T1000 (cell line): ENCODE measurements around the gene MORC1.

Source experiments
- DNase-seq: peaks from one replicate; lab custom pipeline; 2025; ENCODE audit warnings: mixed read lengths; lab: John Stamatoyannopoulos, UW

Gene MORC1

GRCh38 chr3:109025896-109026295 is 92.0 kb downstream of the MORC1 start:
- no peak for DNase-seq

- no peak for DNase-seq
Observed at GRCh38 chr3:109023656-109024254, 94.2 kb downstream of the MORC1 start.

GRCh38 chr3:109023167-109023566 is 94.8 kb downstream of the MORC1 start:
- DNase-seq: no peak

- no peak for DNase-seq
Observed at GRCh38 chr3:109021556-109021955, 96.4 kb downstream of the MORC1 start.

GRCh38 chr3:109018828-109019227 is 99.1 kb downstream of the MORC1 start:
- DNase-seq: no peak

GRCh38 chr3:109005443-109005842 is 112.5 kb downstream of the MORC1 start:
- DNase-seq: no peak

- DNase-seq: no peak
Observed at GRCh38 chr3:108998436-108998835, 119.5 kb downstream of the MORC1 start.

GRCh38 chr3:108985844-108986243 is 132.1 kb downstream of the MORC1 start:
- DNase-seq: no peak

- no peak for DNase-seq
Observed at GRCh38 chr3:108983051-108983450, 134.9 kb downstream of the MORC1 start.

- no peak for DNase-seq
Observed at GRCh38 chr3:108976058-108976457, 141.9 kb downstream of the MORC1 start.

GRCh38 chr3:108973019-108973418 is 144.9 kb downstream of the MORC1 start:
- DNase-seq: no peak

- DNase-seq: no peak
Observed at GRCh38 chr3:108972482-108972881, 145.5 kb downstream of the MORC1 start.

- DNase-seq: no peak
Observed at GRCh38 chr3:108970561-108970960, 147.4 kb downstream of the MORC1 start.

- no peak for DNase-seq
Observed at GRCh38 chr3:108966773-108967172, 151.2 kb downstream of the MORC1 start.

GRCh38 chr3:108959017-108959416 is 158.9 kb downstream of the MORC1 start:
- no peak for DNase-seq

- no peak for DNase-seq
Observed at GRCh38 chr3:108953700-108954099, 164.2 kb downstream of the MORC1 start, which contains the start of gene GUCA1C. Gene GUCA1C, minus strand, starts transcription at chr3:108953879. Its CDS starts 117 bp downstream, at chr3:108953762.

- DNase-seq: no peak
Observed at GRCh38 chr3:108953210-108953609, 164.7 kb downstream of the MORC1 start.

- DNase-seq: no peak
Observed at GRCh38 chr3:108951820-108952501, 166.0 kb downstream of the MORC1 start.

GRCh38 chr3:108947855-108948254 is 170.1 kb downstream of the MORC1 start:
- no peak for DNase-seq

- no peak for DNase-seq
Observed at GRCh38 chr3:108946292-108947285, 171.3 kb downstream of the MORC1 start.

GRCh38 chr3:108940568-108941263 is 177.2 kb downstream of the MORC1 start:
- peak; percentile 19 for DNase-seq

GRCh38 chr3:108940166-108940565 is 177.8 kb downstream of the MORC1 start:
- no peak for DNase-seq
